GM12878 (cell line): ENCODE measurements around the gene CASP12. TPM values are rescaled to one million over a fixed set of nuclear protein-coding genes. Genes with fewer than 3 reads are reported as not detected.

ENCODE experiments used
- ATAC-seq: fragments of 200-7000 bp; cut with Tn5 transposase; 3 replicates; pipeline ENCODE4 v1.9.1; 2020; ENCODE audit warnings: mild to moderate bottlenecking, moderate library complexity
- BruUV-seq: library from RNA; stranded (reverse); fragments of 400-500 nt; replicated peaks from 2 replicates; lab custom pipeline; 2021; lab: Mats Ljungman, UMichigan
- CTCF ChIA-PET: fragments of 300-600 bp; sonication (Branson Sonifier 250); formaldehyde crosslinking; extraction: SDS; loops from one replicate; lab custom pipeline; 2021; ENCODE audit warnings: inconsistent platforms; lab: Yijun Ruan, JAX
- POLR2A ChIA-PET: fragments of 350-600 bp; formaldehyde crosslinking; extraction: SDS; loops from one replicate; lab custom pipeline; 2021; ENCODE audit warnings: inconsistent platforms; lab: Charles Lee
- RAD21 ChIA-PET: fragments of 300-600 bp; sonication (Branson Sonifier 250); formaldehyde crosslinking; loops from one replicate; lab custom pipeline; 2023; ENCODE audit warnings: antibody characterized with exemption; ENCODE audit not compliant: unreplicated experiment; lab: Charles Lee
- SMC1A ChIA-PET: fragments of 300-600 bp; sonication (Branson Sonifier 250); formaldehyde crosslinking; loops from one replicate; lab custom pipeline; 2023; ENCODE audit not compliant: unreplicated experiment, uncharacterized antibody; lab: Charles Lee
- DNase-seq: peaks from one replicate; pipeline ENCODE4 v3.0.0-alpha.2; 2011; ENCODE audit warnings: low read depth, low spot score
- FAIRE-seq: peaks from 3 replicates; lab custom pipeline; 2011; peaks lifted over from hg19 to GRCh38; lab: Jason Lieb, UNC
- H2AFZ ChIP-seq: 2 replicates; pipeline ENCODE4 v1.6.0; 2011; ENCODE audit warnings: low read depth, low read length, control low read depth; ENCODE audit not compliant: control insufficient read depth
- H3K27ac ChIP-seq: 2 replicates; pipeline ENCODE4 v1.5.1; 2011; ENCODE audit warnings: control low read depth; ENCODE audit not compliant: control insufficient read depth, insufficient read depth
- H3K27me3 ChIP-seq, 2 experiments: replicated peaks in 1 of 2; 2 replicates each; pipeline versions ENCODE4 v1.6.0 to v1.6.1; 2011; ENCODE audit warnings: low read length in 1 of 2; ENCODE audit not compliant: control insufficient read depth in 2 of 2, insufficient read depth in 2 of 2
- H3K36me3 ChIP-seq, 2 experiments: 2 replicates each; pipeline ENCODE4 v1.5.1; 2011; ENCODE audit warnings: low read length in 1 of 2; ENCODE audit not compliant: control insufficient read depth in 2 of 2, insufficient read depth in 2 of 2
- H3K4me1 ChIP-seq: 2 replicates; pipeline ENCODE4 v1.6.1; 2011; ENCODE audit warnings: mild to moderate bottlenecking, low read length, moderate library complexity, mixed read lengths; ENCODE audit not compliant: control insufficient read depth, insufficient read depth
- H3K4me2 ChIP-seq: 2 replicates; pipeline ENCODE4 v1.6.0; 2011; ENCODE audit warnings: control low read depth; ENCODE audit not compliant: control insufficient read depth, insufficient read depth
- H3K4me3 ChIP-seq: fragments of 200-600 bp; sonication (generic); 2 replicates; pipeline ENCODE4 v1.5.1; 2016
- H3K79me2 ChIP-seq: 2 replicates; pipeline ENCODE4 v1.6.0; 2011; ENCODE audit warnings: low read length; ENCODE audit not compliant: control insufficient read depth, insufficient read depth
- H3K9ac ChIP-seq: 2 replicates; pipeline ENCODE4 v1.8.0; 2011; ENCODE audit warnings: low read length, control low read depth, mixed read lengths; ENCODE audit not compliant: control insufficient read depth, insufficient read depth
- H3K9me3 ChIP-seq: replicated peaks from 3 replicates; pipeline ENCODE4 v1.5.1; 2011; ENCODE audit warnings: mild to moderate bottlenecking, low read length; ENCODE audit not compliant: control insufficient read depth, insufficient read depth
- H4K20me1 ChIP-seq: 2 replicates; pipeline ENCODE4 v1.6.0; 2011; ENCODE audit not compliant: control insufficient read depth, insufficient read depth
- CHD4 ChIP-seq: fragments of 200-600 bp; sonication (generic); IDR thresholded peaks from 2 replicates; pipeline ENCODE4 v1.6.1; 2016; ENCODE audit warnings: mild to moderate bottlenecking
- ESRRA ChIP-seq: IDR thresholded peaks from 2 replicates; pipeline ENCODE4 v1.6.1; 2012; ENCODE audit warnings: mild to moderate bottlenecking, low read length, improper control_type of control experiment
- KDM1A ChIP-seq: fragments of 200-600 bp; sonication (generic); IDR thresholded peaks from 2 replicates; pipeline ENCODE4 v1.6.1; 2016; ENCODE audit warnings: borderline replicate concordance
- LARP7 ChIP-seq: fragments of 450-650 bp; IDR thresholded peaks from 2 replicates; pipeline ENCODE4 v1.6.1; 2017; ENCODE audit warnings: mild to moderate bottlenecking
- NR2F1 ChIP-seq: fragments of 450-650 bp; conservative IDR thresholded peaks from 2 replicates; pipeline ENCODE4 v1.6.1; 2017; ENCODE audit warnings: mild to moderate bottlenecking
- PAX8 ChIP-seq: fragments of 450-650 bp; IDR thresholded peaks from 2 replicates; pipeline ENCODE4 v1.6.1; 2017; ENCODE audit warnings: mild to moderate bottlenecking, moderate library complexity
- SP1 ChIP-seq: IDR thresholded peaks from one replicate; pipeline ENCODE4 v1.6.1; 2011; ENCODE audit warnings: low read depth, low read length
- SRF ChIP-seq, 2 experiments: IDR thresholded peaks; 2 replicates each; pipeline ENCODE4 v1.6.1; 2011; ENCODE audit warnings: low read depth in 2 of 2, low read length in 2 of 2, mild to moderate bottlenecking in 1 of 2, moderate library complexity in 1 of 2
- ZBTB4 ChIP-seq: fragments of 450-650 bp; formaldehyde crosslinking; IDR thresholded peaks from 2 replicates; pipeline ENCODE4 v1.4.0; 2022; ENCODE audit warnings: mild to moderate bottlenecking, moderate library complexity
- WGBS: methylation state at CpG from one replicate; pipeline ENCODE4 v1.1.6; 2016; ENCODE audit warnings: low lambda C conversion rate; ENCODE audit not compliant: insufficient replicate concordance, insufficient coverage; ENCODE audit errors: missing lambda C conversion rate; 5-methylcytosine and 5-hydroxymethylcytosine counted together
- in situ Hi-C: fragments of 300-500 bp; cut with MboI; formaldehyde crosslinking; loops from 9 replicates; pipeline ENCODE4 v1.14.3; 2018; ENCODE audit warnings: mixed read lengths
- intact Hi-C: fragments of 100-400 bp; cut with micrococcal nuclease; formaldehyde crosslinking; loops from one replicate; pipeline ENCODE4 v1.14.2; 2022; ENCODE audit not compliant: unreplicated experiment
- polyA plus RNA-seq, 11 experiments: library from polyadenylated mRNA; depleted of rRNA in 4 of 11; unstranded in 6 of 11; stranded (reverse) in 5 of 11; fragments of >200 nt; fragmentation: Nextera tagmentation in 4 of 11; fragmentation: Illumina TruSeq in 1 of 11; extraction: Ambion mirVana in 4 of 11; extraction: Trizol in 1 of 11; gene quantifications; 1 replicate in 1 of 11; 2 replicates in 10 of 11; pipeline versions ENCODE4 v1.2.1 to v1.2.3, GENCODE V29; 2011 to 2016; ENCODE audit warnings: inconsistent platforms in 2 of 11, missing spikeins in 2 of 11, low read depth in 1 of 11
- total RNA-seq, 4 experiments: library from RNA; depleted of rRNA in 3 of 4; stranded (reverse); fragments of >200 nt in 3 of 4; fragmentation: Illumina TruSeq in 1 of 4; extraction: Trizol in 1 of 4; gene quantifications; 2 replicates each; pipeline versions ENCODE4 v1.2.1 to v1.2.3, GENCODE V29; 2013 to 2021
- TF ChIP-seq, protein P1 (sequence below): fragments of 450-650 bp; conservative IDR thresholded peaks from 2 replicates; pipeline ENCODE4 v1.6.1; 2017; ENCODE audit warnings: mild to moderate bottlenecking, moderate library complexity

CASP12 gene
- total and polyA plus RNA-seq, 10 of the 15 experiments (the other 5 are each of a cell fraction or from before 2014, with no cell fraction given): 0.10 to 0.14 TPM; not detected in 8

GRCh38 chr11:104858882-104859775 is 39.1 kb downstream of the CASP12 start:
- intact Hi-C loops: no loop called here
- H3K9me3 ChIP-seq: no peaks in the 10 kb centered on the region
- no peak overlapping the region for H3K4me2 ChIP-seq
- in situ Hi-C loops: no loop called here
- WGBS: 38% methylated on average over 7 of the region's 7 CpGs
- FAIRE-seq: no peak
- no peaks in the 10 kb centered on the region for H3K36me3 ChIP-seq
- H3K27me3 ChIP-seq: no peaks in the 10 kb centered on the region
- H3K79me2 ChIP-seq: no peaks in the 10 kb centered on the region
- SMC1A ChIA-PET: interaction anchor here (2.2 kb wide), 1 partner anchor 8 kb away, joined by 5 read pairs; no protein-coding TSS in a partner anchor
- H3K27ac ChIP-seq: no peak overlapping the region
- DNase-seq: no peak
- no peaks in the 10 kb centered on the region for H4K20me1 ChIP-seq
- H3K4me1 ChIP-seq: no peaks in the 10 kb centered on the region
- no peak overlapping the region for H2AFZ ChIP-seq
- no peak overlapping the region for H3K4me3 ChIP-seq
- CTCF ChIA-PET: no interaction called here
- TF ChIP-seq NR2F1: 0 out of 2 replicates have a peak, but pooled peaks have one; percentile 56
- no peak for TF ChIP-seq SP1
- TF ChIP-seq CHD4: no peak
- POLR2A ChIA-PET: no interaction called here
- BruUV-seq: no TSS peak
- ATAC-seq: peak; percentile 27
- RAD21 ChIA-PET: no interaction called here
- H3K9ac ChIP-seq: no peak overlapping the region

DNA sequence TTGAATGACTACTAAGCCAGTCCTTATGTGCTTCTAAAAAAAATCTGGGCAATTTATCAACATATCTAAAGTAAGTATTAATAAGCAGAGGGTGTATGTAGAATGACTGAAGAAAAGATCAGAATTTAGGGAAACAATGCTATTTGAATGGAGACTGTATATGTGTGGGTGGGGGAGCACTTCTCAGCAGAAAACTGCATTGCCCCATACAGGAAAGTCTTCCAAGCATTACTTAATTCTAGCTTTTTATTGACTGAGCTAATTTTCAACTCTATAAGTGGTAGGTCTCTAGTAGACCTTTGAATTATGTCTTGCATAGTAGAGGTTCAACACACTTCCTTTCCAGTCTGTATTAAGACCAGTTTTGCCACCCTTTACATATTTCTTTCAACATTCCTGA is 41.7 kb downstream of the CASP12 start:
- no peaks in the 10 kb centered on the region for H3K27me3 ChIP-seq
- POLR2A ChIA-PET: no interaction called here
- CTCF ChIA-PET: no interaction called here
- H3K79me2 ChIP-seq: no peaks in the 10 kb centered on the region
- DNase-seq (no peak), ATAC-seq (no peak), FAIRE-seq (no peak)
- no peak overlapping the region for H2AFZ ChIP-seq
- H3K36me3 ChIP-seq: no peaks in the 10 kb centered on the region
- H3K9ac ChIP-seq: no peak overlapping the region
- no peak overlapping the region for H3K4me2 ChIP-seq
- H3K9me3 ChIP-seq: no peaks in the 10 kb centered on the region
- no TSS peak for BruUV-seq
- SMC1A ChIA-PET: interaction anchor here (1.8 kb wide), 1 partner anchor 16 kb away, joined by 4 read pairs; no protein-coding TSS in a partner anchor
- H3K4me3 ChIP-seq: no peak overlapping the region
- TF ChIP-seq KDM1A (no peak), PAX8 (no peak), ZBTB4 (no peak), LARP7 (no peak), SRF (IDR thresholded peaks at IDR 0.05; ENCODE audit: low read depth in 2 of 2, low read length in 2 of 2) (no peak), ESRRA (no peak)
- TF ChIP-seq, protein P1, sequence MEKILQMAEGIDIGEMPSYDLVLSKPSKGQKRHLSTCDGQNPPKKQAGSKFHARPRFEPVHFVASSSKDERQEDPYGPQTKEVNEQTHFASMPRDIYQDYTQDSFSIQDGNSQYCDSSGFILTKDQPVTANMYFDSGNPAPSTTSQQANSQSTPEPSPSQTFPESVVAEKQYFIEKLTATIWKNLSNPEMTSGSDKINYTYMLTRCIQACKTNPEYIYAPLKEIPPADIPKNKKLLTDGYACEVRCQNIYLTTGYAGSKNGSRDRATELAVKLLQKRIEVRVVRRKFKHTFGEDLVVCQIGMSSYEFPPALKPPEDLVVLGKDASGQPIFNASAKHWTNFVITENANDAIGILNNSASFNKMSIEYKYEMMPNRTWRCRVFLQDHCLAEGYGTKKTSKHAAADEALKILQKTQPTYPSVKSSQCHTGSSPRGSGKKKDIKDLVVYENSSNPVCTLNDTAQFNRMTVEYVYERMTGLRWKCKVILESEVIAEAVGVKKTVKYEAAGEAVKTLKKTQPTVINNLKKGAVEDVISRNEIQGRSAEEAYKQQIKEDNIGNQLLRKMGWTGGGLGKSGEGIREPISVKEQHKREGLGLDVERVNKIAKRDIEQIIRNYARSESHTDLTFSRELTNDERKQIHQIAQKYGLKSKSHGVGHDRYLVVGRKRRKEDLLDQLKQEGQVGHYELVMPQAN: no peak
- H4K20me1 ChIP-seq: no peaks in the 10 kb centered on the region
- RAD21 ChIA-PET: no interaction called here
- intact Hi-C loops: no loop called here
- H3K27ac ChIP-seq: no peak overlapping the region
- H3K4me1 ChIP-seq: no peaks in the 10 kb centered on the region
- in situ Hi-C loops: no loop called here
